ENCODE data around the gene SOCS7.

SOCS7 gene

GRCh38 chr17:38402897-38403296 is 51.3 kb downstream of the SOCS7 start:
- FAIRE-seq (no peak), DNase-seq (ENCODE audit: insufficient read length, low spot score) (no peak)
- TF ChIP-seq, protein P1, sequence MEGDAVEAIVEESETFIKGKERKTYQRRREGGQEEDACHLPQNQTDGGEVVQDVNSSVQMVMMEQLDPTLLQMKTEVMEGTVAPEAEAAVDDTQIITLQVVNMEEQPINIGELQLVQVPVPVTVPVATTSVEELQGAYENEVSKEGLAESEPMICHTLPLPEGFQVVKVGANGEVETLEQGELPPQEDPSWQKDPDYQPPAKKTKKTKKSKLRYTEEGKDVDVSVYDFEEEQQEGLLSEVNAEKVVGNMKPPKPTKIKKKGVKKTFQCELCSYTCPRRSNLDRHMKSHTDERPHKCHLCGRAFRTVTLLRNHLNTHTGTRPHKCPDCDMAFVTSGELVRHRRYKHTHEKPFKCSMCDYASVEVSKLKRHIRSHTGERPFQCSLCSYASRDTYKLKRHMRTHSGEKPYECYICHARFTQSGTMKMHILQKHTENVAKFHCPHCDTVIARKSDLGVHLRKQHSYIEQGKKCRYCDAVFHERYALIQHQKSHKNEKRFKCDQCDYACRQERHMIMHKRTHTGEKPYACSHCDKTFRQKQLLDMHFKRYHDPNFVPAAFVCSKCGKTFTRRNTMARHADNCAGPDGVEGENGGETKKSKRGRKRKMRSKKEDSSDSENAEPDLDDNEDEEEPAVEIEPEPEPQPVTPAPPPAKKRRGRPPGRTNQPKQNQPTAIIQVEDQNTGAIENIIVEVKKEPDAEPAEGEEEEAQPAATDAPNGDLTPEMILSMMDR (IDR thresholded peaks at IDR 0.05; ENCODE audit: insufficient read depth, missing control alignments) = peak; percentile 3

- FAIRE-seq = no peak
- TF ChIP-seq, protein P1 (IDR thresholded peaks at IDR 0.05; ENCODE audit: insufficient read depth, missing control alignments) = no peak
- DNase-seq (ENCODE audit: insufficient read length, low spot score) = no peak
Observed at GRCh38 chr17:38403491-38403890, 51.8 kb downstream of the SOCS7 start.

GRCh38 chr17:38404174-38404943 is 52.7 kb downstream of the SOCS7 start:
- TF ChIP-seq, protein P1 (IDR thresholded peaks at IDR 0.05; ENCODE audit: insufficient read depth, missing control alignments) = no peak
- FAIRE-seq (no peak), DNase-seq (ENCODE audit: insufficient read length, low spot score) (no peak)

DNA sequence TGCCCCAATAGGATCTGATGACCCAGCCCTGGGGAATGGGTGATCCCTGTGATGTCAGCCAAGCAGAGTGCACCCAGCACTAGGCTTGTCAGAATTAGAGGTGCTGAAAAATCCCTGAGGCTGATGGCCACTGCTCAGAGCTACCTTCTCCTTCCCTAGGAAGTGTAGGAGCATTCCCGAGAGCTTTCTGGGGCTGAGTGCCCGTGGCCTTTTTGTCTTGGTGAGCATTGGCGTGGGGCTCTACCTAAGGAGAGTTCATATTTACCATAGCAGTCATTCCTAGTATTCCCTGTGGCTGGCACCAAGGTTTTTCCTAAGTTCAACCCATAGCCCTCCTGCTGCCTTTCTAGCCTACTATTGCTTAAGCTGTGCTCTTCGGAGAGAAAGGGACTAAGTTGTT is 54.0 kb downstream of the SOCS7 start:
- FAIRE-seq (no peak), DNase-seq (ENCODE audit: insufficient read length, low spot score) (no peak)
- TF ChIP-seq, protein P1 (IDR thresholded peaks at IDR 0.05; ENCODE audit: insufficient read depth, missing control alignments) = no peak

DNA sequence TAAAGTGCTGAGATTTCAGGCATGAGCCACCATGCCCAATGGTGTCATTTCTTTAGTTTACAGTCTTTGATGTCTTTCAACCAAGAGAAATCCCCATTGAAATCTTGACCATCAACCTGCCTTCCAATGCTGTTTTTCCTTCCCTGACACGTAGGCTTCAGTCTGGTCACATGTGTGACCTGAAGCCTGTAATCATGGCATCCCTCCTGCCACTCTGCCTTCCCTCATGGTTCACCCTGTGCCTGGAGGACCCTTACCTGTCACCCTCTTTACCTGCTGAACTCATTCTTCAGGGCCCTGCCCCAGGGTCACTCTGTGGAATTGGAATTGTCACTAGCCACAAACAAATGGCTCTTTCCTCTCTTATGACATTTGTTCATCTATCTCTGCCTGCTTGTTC is 58.6 kb downstream of the SOCS7 start:
- FAIRE-seq (no peak), DNase-seq (ENCODE audit: insufficient read length, low spot score) (no peak)
- TF ChIP-seq, protein P1 (IDR thresholded peaks at IDR 0.05; ENCODE audit: insufficient read depth, missing control alignments) = no peak

DNA sequence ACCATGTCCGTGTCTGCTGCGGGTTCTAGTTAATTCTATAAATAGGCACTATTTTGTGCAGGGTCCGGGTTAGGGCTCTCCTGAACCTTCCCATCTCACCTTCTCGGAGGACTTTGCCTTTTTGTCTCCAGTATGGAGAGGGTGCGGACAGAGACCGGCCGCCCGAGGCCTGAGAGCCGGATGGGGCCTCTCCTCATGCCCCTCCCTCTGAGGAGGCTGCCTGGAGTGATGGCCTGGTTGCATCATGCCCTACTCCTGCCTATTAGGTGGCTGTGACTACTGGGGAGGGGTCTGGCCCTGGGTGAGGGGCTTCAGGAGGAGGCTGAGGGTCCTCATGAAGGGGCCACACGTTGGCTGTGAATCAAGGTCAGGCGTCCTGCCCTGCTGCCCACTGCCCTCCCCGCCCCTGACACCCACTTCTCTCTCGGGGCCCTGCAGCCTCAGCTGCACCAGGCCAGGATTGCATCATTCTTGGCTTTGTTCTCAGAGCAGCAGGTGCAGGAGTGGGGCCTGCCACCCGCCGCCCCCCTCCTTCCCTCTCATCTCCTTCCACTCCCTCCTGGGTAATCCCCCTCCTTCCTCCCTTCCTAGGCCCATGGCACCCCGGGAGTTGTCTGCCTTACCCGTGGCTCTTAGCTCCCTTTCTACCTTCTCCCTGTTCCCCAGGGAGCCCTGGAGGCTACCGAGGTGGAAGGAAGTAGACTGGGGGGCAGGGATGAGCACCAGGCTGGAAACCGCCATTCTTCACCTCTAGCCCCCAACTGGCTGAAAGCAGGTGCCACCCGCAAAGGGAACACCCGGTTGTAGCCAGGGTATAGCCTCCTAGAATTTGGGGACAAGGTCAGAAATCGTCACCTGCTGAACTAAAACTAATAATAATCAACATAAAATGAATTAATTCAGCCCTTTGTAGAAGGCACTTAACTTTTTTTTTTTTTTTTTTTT is 63.9 kb downstream of the SOCS7 start:
- DNase-seq (ENCODE audit: insufficient read length, low spot score) = peak; percentile 81
- TF ChIP-seq, protein P1 (IDR thresholded peaks at IDR 0.05; ENCODE audit: insufficient read depth, missing control alignments) = no peak
- FAIRE-seq = no peak

Data from D721Med (cell line).